ENCODE results near the gene ALDH3A2.
A peak's percentile ranks its signal among the peaks of the same experiment; 100 is the strongest.

The ALDH3A2 gene

DNA sequence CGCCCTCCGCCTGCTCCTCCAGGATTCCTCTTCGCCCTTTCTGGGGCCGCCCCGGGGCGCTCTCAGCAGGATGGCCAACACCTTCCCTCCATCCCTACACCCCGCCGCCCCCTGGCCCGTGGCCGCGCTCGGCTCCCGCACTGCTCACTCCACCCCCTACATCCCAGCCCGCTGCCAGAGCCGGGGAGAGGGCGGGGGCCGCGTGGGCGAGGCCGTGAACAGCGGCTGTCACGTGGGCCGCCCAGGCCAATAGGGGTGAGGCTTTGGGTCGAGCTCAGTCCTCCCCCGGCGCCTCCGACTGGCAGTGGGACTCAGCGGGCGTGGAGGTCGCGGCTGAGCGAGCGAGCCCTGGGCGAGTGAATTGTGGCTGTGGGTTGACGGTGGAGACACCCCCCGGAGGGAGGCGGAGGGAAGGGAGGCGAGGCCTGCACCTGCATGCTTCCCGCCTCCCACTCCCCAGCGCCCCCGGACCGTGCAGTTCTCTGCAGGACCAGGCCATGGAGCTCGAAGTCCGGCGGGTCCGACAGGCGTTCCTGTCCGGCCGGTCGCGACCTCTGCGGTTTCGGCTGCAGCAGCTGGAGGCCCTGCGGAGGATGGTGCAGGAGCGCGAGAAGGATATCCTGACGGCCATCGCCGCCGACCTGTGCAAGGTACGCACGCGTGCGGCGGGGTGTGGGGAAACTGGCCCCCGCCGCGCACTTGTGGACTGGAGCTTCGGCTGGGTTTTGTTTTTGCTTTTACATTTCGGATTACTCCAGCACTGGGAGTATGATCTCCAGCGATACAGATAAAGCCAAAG lies at the start of gene ALDH3A2:
ALDH3A2 (plus strand) TSS at position 277 of the 799 bp plus-strand sequence; CDS start at position 498, 221 bp downstream.
- DNase-seq (ENCODE audit: low read depth in 2 of 2), result peak; percentile 86 to 94

GRCh38 chr17:19610311-19610710 lies 38.2 kb upstream of the ALDH3A2 start:
- DNase-seq (ENCODE audit: low read depth in 2 of 2), result no peak

DNA sequence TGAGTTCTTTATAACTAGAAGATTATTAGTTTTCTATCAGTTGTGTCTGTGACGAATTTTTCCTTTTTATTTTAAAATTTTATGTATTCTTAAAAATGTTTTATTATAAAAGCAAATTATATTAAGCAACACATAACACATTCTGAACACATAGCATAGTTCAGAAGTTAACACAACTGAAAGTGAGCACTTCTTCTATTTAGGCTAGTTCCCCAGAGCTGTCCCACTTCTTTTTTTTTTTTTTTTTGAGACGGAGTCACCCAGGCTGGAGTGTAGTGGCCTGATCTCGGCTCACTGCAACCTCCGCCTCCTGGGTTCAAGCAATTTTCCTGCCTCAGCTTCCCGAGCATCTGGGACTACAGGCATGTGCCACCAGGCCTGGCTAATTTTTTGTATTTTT lies 37.7 kb upstream of the ALDH3A2 start:
- DNase-seq (ENCODE audit: low read depth in 2 of 2), result no peak

GRCh38 chr17:19613979-19614378 lies 34.6 kb upstream of the ALDH3A2 start:
- no peak for DNase-seq (ENCODE audit: low read depth in 2 of 2)

GRCh38 chr17:19614900-19615299 lies 33.7 kb upstream of the ALDH3A2 start:
- no peak for DNase-seq (ENCODE audit: low read depth in 2 of 2)

DNA sequence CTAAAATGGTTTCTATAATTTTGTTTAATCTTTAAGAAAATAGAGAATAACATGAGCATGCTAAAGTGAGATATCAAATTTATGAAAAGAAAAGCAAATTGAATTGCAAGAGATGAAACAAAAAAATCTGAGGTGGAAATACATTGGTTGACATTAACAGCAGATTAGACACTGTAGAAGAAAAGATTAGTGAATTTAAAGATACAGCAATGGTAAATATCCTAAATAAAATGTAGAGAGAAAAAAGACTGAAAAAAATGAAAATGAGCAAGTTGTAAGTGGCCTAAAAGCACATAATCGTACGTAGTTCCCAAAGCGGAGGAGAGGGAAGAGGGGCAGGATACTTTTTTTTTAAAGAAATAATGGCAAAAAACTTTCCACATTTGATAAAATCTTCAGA lies 30.5 kb upstream of the ALDH3A2 start:
- no peak for DNase-seq (ENCODE audit: low read depth in 2 of 2)

DNA sequence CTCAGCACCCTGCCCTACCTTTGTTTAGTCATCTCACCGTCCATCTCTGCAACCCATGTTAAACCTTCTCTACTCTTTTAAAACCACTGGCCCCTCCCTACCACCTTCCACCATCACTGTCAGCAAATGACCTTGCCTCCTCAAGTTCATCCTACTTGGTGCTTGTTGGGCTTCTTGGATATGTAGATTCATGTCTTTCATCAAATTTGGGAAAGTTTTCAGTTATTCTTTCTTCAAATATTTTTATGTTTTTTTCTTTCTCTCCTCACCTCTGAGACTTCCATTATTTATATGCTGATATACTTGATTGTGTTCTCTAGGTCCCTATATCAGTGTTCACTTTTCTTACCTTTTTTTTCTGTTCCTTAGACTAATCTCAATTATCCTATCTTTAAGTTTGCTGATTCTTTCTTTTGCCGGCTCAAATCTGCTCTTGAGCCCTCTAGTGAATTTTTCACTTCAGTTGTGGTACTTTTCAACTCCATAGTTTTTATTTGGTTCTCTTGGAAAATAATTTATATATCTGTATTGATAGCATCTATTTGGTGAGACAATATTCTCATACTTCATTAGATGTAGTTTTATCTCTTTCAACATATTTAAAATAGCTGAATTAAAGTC lies 28.7 kb upstream of the ALDH3A2 start:
- DNase-seq (ENCODE audit: low read depth in 2 of 2), result no peak

GRCh38 chr17:19621697-19622096 lies 26.9 kb upstream of the ALDH3A2 start:
- no peak for DNase-seq (ENCODE audit: low read depth in 2 of 2)

- DNase-seq (ENCODE audit: low read depth in 2 of 2), result no peak
These were observed 22.5 kb upstream of the ALDH3A2 start for GRCh38 chr17:19626079-19626478.

GRCh38 chr17:19629449-19629848 lies 19.1 kb upstream of the ALDH3A2 start:
- DNase-seq (ENCODE audit: low read depth in 2 of 2), result no peak

GRCh38 chr17:19630035-19630434 lies 18.5 kb upstream of the ALDH3A2 start:
- no peak for DNase-seq (ENCODE audit: low read depth in 2 of 2)

DNA sequence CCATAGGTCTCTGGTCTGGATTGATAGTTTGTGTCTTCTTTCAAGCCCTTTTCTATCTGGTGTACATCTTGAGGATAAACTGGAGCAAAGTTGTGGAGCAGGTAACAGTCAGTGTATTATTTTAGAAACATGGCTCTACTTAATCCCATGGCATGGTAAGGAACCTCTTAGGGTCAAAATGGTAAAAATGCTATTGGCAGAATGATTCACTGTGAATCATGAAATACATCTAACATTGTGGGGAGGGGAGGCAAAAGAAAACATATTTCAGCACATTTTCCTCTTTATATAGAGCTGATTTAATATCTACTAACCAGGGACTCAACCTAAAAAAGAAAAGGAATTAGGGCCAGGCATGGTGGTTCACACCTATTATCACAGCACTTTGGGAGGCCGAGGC lies 17.9 kb upstream of the ALDH3A2 start:
- DNase-seq (ENCODE audit: low read depth in 2 of 2), result no peak

- no peak for DNase-seq (ENCODE audit: low read depth in 2 of 2)
These were observed 16.6 kb upstream of the ALDH3A2 start for GRCh38 chr17:19631905-19632304.

DNA sequence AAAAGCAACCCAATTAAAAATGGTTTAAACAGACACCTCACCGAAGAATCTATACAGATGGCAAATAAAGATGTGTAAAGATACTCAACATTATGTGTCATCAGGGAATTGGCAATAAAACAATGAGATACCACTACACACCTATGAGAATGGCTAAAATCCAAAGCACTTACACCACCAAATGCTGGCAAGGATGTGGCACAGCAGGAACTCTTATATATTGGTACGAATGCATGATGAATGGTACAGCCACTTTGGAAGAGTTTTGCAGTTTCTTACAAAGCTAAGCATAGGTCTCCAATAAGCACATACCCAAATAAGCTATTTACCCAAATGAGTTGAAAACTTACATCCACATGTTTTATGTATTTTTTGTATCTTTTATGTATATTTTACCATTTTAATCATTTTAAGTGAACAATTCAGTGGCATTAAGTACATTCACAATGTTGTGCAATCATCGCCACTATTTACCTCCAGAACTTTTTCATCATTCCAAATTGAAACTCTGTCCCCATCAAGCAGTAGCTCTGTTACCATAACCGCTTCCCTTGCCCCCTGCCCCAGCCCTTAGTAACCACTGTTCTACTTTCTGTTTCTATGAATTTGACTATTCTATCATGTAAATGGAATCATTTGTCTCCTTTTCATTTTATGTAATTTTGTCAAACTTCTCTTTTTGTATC lies 6.7 kb upstream of the ALDH3A2 start:
- DNase-seq (ENCODE audit: low read depth in 2 of 2), result no peak

GRCh38 chr17:19642373-19642893 lies 6.1 kb upstream of the ALDH3A2 start:
- no peak for DNase-seq (ENCODE audit: low read depth in 2 of 2)

DNA sequence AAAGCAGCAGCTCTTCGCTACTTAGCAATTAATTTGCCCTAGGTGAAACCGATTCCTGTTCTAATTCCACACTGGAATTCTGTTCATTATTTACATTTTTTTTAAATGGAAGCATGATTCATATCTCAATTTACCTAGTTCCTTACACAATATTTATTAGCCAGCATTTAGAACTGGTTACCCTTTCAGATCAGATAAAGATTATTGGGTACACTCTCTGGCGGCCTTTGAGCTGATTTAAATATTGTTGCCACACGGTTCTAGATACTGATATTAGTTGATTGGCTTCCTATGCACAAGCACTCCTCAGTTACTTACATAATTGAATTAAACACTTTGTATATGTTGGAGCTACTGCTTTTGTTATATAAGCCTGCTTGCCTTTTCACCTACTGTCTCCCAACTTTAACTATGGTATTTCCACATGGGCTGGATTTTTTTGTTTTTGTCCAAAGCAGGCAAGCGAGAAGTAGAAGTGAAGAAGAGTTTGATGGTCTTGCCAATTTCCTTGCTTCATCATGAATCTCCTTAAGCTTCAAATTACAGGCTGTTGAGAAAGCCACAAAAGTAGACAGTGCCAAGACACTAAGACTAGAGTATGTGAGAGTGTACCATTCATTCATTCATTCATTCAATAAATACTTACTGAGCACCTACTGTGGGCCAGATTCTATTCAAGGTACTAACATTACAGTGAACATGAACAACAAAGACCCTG lies 3.9 kb upstream of the ALDH3A2 start:
- DNase-seq (ENCODE audit: low read depth in 2 of 2), result no peak

GRCh38 chr17:19645734-19646201 lies 2.8 kb upstream of the ALDH3A2 start:
- DNase-seq (ENCODE audit: low read depth in 2 of 2), result peak in 1 of 2 experiments; percentile 41

DNA sequence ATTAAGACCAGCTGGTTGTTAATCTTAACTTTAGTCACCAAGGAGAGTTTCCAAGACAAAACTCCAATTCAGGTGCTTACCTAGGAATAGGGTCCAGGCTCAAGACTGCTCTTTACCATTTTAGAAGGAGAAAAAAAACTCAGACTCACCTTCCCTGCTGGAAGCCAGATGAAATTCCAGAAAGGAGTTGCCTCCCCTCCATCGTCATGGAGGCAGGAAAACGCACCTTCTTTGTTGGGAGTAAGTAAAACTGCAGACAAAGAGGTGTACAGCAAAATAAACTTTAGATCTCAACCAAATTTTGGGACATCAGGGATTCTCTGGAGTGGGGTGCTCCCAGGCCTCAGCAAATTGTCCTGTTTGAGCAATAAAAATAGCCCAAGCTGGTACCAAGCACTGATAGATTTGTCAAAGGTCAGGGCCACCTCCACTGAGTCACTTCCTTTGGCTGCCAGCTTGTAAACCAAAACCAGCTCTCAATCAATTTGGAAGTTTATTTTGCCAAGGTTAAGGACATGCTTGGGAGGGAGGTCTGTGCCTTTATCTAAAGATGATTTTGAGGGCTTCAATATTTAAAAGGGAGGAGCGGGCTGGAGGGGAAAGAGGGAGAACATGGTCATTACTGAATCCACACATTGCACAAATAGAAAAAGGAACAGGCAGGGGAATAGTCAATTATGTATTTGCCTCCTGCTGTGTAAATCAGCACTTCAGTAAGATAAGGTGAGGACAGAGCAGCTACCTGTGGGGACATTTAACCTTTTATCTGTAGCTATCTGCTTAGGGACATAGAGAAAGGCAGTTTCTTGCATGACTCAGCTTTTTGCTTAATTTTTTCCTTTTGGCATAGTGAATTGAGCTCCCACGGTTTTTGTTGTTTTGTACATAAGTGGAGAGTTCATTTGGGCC lies 1.5 kb upstream of the ALDH3A2 start:
- DNase-seq (ENCODE audit: low read depth in 2 of 2), result no peak

- DNase-seq (ENCODE audit: low read depth in 2 of 2), result peak; percentile 10 to 15
These were observed 665 bp upstream of the ALDH3A2 start for GRCh38 chr17:19647697-19648474.

- DNase-seq (ENCODE audit: low read depth in 2 of 2), result no peak
These were observed 657 bp downstream of the ALDH3A2 start for GRCh38 chr17:19649274-19649541.
